ENCODE results near the gene ANKLE1. TPM values are rescaled to one million over a fixed set of nuclear protein-coding genes. Genes with fewer than 3 reads are reported as not detected.
A peak's percentile ranks its signal among the peaks of the same experiment; 100 is the strongest.

ANKLE1 gene
- total RNA-seq, 2 experiments from 2014 or later, result 8.6 to 8.8 TPM

DNA sequence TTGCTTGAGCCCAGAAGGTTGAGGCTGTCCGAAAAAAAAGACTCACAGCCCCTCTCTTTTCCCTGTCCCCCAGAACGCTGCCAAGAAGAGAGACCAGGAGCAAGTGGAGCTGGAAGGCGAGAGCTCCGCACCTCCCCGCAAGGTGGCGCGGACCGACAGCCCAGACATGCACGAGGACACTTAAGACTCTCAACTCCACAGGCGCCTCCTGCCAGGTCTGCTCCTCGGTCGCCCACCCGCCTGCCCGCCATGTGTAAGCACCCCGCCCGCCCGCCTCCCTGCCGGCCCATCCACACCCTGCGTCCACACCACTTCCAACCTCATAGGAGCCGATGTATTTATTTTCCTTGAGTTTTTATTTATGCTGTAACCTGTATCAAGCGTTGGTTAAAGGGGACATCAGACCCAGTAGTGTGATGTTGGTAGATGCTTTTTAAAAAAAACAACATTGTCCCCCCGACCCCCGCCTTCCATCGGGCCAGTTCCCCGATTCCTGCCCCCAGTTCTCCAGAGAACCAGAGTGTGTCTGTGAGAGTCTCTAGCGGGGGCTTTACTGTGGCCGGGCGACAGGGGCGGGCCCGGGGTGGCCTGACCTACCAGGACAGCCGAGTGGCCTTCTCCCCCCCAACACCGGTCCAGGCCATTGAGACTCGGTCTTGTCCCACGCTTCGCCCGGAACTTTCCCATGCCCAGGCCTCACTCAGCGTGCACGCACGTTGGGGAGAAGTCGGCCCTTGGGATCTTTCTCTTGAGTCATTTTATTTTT is 38.0 kb downstream of the ANKLE1 start:
- Mint-ChIP-seq H3K27ac (no peak overlapping the region), H3K9me3 (no peaks in the 10 kb centered on the region), H3K4me1 (ENCODE audit: low read depth) (peaks cover 9% of the 10 kb centered on the region), H3K4me3 (no peak overlapping the region), H3K27me3 (ENCODE audit: low read depth) (no peaks in the 10 kb centered on the region), H3K36me3 (ENCODE audit: low read depth) (peaks cover 22% of the 10 kb centered on the region)
- intact Hi-C loops (cut with micrococcal nuclease), result no loop called here
- CTCF ChIA-PET, result no interaction called here
- no peak for DNase-seq

DNA sequence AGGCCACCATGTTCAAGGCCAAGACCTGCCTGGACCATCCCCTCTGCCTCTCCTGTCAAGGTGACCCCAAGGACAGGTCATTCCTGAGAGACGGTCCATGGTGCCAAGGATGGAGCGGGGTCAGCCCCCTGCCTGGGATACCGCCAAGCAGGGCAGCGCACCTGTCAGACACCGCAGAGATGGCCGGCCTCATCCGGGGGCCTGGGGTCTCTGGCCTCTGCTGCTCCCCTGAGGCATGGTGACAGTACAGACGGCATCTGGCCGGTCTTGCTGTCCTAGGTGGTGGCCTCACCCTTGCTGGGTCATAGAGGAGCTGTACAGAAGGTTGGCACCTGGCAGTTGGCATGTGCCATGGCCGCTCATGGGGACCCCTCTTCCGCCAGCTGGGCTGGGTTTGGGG is 38.7 kb downstream of the ANKLE1 start:
- intact Hi-C loops (cut with micrococcal nuclease), result no loop called here

DNA sequence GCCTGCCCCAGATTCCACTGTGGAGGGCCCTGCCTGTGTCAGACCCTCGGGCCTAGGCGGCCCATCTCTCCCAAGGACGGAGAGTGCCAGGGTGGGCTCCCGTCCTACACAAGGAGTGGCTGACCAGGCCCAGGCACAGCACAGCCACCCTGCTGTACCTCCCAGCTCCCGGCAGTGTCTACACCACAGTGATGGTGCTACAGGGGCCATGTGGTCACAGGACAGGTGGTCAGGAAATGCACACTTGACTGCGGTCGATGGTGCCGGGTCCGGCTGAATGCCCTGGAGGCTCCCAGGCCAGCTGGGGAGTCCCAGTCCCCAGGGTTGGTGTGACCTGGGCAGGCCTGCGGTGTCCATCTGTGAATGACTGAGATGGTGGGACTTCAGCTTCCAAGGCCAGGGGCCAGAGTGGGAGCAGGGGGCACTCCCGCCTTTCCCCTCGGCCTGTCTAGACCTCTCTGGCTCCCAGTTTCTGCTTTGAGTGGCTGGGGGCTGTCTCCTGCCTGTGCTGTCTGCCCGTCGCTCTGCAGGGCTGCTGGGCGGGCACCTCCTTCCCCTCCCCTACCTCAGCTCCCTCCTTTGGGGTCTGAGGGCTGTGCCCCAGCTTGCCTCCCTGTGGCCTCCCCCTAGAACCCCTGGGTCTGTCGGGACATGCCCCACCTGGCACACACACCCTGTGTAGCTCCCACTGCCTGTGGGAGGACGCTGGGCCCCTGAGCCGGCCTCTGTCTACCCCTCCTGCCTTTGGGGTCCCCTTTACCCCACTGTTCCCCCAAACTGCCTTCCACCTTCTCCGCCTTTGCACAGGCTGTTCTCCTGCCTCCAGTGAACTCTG is 40.2 kb downstream of the ANKLE1 start:
- CTCF ChIA-PET, result no interaction called here
- Mint-ChIP-seq H3K27ac (peak overlapping the region; percentile 60), H3K4me3 (no peak overlapping the region), H3K9me3 (no peaks in the 10 kb centered on the region), H3K4me1 (ENCODE audit: low read depth) (peaks cover 9% of the 10 kb centered on the region), H3K27me3 (ENCODE audit: low read depth) (no peaks in the 10 kb centered on the region), H3K36me3 (ENCODE audit: low read depth) (peaks cover 13% of the 10 kb centered on the region)
- DNase-seq, result no peak
- intact Hi-C loops (cut with micrococcal nuclease), result no loop called here

More for the DNA sequence above, 38.7 kb downstream of the ANKLE1 start:
- no peak for DNase-seq
- Mint-ChIP-seq H3K4me1 (ENCODE audit: low read depth) (peaks cover 9% of the 10 kb centered on the region), H3K9me3 (no peaks in the 10 kb centered on the region), H3K27me3 (ENCODE audit: low read depth) (no peaks in the 10 kb centered on the region), H3K27ac (no peak overlapping the region), H3K4me3 (no peak overlapping the region), H3K36me3 (ENCODE audit: low read depth) (peaks cover 22% of the 10 kb centered on the region)
- CTCF ChIA-PET, result no interaction called here

DNA sequence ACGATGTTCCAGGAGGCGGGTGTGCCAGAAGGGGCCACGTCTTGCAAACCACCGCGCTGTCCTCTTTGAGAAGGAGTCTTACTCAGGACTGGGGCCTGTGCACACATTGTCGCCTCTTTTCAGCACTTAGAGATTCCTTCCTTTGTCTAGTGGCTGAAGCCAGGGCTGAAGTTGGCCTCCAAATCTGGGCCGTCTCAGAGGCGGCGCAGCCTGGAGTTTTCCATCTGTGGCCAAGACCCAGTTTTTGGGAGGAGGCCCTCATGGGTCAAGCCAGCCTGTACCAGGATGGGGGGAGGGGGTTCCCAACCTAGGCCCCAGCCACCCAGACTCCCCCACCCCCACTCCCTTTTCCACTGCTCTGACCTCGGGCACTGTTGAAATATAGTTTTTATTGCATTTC is 41.2 kb downstream of the ANKLE1 start:
- peaks cover 9% of the 10 kb centered on the region for H3K4me1 Mint-ChIP-seq (ENCODE audit: low read depth)
- H3K27ac Mint-ChIP-seq, result no peak overlapping the region
- intact Hi-C loops (cut with micrococcal nuclease), result no loop called here
- CTCF ChIA-PET, result no interaction called here
- H3K4me3 Mint-ChIP-seq, result no peak overlapping the region
- no peak for DNase-seq
- no peaks in the 10 kb centered on the region for H3K27me3 Mint-ChIP-seq (ENCODE audit: low read depth)
- peaks cover 13% of the 10 kb centered on the region for H3K36me3 Mint-ChIP-seq (ENCODE audit: low read depth)
- no peaks in the 10 kb centered on the region for H3K9me3 Mint-ChIP-seq

DNA sequence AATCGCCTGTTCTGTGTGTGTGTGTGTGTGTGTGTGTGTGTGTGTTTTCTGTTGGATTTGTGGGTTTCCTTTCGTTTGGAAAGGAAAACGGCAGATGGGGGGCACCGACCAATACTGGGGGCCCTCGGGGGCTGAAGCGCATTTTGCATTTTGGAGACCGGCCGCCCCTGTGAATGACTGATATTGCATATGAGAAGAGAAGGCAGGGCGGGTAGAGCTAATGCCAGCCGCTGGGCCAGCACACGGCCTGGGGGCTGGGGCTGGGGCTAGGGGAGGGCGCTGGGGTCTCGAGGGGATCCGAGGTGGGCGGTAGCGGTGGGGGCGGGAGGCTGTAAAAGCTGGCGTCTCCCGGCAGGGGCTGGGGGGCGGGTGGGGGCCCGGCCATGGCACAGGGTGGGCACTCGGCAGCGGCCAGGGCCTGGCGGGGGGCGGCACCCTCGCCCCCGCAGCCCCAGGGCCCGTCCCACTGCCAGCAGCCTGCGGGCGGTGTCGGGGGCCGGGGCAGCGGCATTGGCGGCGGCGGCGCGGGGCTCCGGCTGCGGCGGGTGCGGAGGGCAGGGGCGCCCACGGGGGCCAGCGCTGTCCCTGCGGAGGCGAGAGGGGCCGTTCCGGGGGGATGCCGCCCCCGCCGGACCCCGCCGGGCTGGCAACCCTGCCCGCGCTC is 41.7 kb downstream of the ANKLE1 start:
- no peak for DNase-seq
- CTCF ChIA-PET, result no interaction called here
- Mint-ChIP-seq H3K4me1 (ENCODE audit: low read depth) (peaks cover 9% of the 10 kb centered on the region), H3K27ac (no peak overlapping the region), H3K4me3 (no peak overlapping the region), H3K9me3 (no peaks in the 10 kb centered on the region), H3K27me3 (ENCODE audit: low read depth) (no peaks in the 10 kb centered on the region), H3K36me3 (ENCODE audit: low read depth) (peaks cover 13% of the 10 kb centered on the region)
- intact Hi-C loops (cut with micrococcal nuclease), result no loop called here

DNA sequence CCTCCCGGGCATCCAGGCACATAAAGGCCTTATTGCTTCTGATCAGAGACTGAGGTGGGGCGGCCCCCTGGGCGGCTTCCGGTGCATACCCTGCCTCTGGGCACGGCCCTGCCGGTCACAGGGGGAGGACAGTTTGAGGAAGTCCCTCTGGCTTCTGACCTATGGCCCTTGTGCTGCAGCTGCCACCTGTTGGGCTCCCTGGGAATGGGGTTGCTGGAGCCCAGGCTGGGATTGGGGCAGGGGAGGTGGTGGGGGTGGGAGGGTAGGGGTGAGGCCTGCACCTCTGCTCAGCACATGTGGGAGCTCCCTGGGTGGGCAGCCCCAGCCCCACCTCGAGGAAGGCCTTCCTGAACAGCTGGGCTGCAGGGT is 42.2 kb downstream of the ANKLE1 start:
- intact Hi-C loops (cut with micrococcal nuclease), result no loop called here
- no peak overlapping the region for H3K27ac Mint-ChIP-seq
- CTCF ChIA-PET, result no interaction called here
- no peaks in the 10 kb centered on the region for H3K9me3 Mint-ChIP-seq
- no peaks in the 10 kb centered on the region for H3K27me3 Mint-ChIP-seq (ENCODE audit: low read depth)
- peaks cover 9% of the 10 kb centered on the region for H3K4me1 Mint-ChIP-seq (ENCODE audit: low read depth)
- H3K36me3 Mint-ChIP-seq (ENCODE audit: low read depth), result peaks cover 13% of the 10 kb centered on the region
- peak; percentile 63 for DNase-seq
- H3K4me3 Mint-ChIP-seq, result no peak overlapping the region

DNA sequence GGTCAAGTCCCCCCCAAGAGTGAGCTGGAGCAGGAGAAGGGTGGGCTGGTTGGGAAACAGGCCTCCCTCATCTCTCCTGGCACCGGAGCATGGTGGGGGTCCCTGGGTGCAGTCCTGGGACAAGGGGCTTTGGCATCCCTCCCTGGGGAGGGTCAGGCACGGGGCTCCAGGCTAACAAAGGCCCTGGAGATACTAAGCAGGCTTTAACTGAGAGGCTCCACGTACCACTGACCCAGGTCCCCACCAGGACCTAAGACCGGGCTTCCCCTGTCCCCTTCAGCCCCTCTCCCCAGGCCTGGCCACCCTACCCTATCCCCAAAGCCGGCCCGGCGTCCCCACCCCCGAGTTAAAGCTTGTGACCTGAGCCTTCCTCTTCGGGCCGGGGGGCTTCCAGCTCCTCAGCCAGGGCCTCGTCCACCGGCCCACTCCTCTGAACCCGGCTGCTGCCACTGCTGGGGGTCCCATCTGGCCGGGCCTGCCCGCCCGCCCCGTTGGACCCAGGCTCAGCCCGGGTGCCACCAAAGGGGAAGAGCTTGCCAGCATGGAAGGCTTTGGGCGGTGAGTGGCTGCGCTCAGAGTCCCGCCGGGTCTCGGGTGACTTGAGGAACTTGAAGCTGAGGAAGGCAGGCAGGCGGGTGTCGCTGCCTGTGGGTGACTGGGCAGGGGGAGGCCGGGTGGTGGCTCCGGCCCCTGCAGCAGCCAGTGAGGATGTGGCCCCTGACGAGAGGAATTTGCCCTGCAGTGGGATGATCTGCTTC is 42.8 kb downstream of the ANKLE1 start:
- CTCF ChIA-PET, result no interaction called here

DNA sequence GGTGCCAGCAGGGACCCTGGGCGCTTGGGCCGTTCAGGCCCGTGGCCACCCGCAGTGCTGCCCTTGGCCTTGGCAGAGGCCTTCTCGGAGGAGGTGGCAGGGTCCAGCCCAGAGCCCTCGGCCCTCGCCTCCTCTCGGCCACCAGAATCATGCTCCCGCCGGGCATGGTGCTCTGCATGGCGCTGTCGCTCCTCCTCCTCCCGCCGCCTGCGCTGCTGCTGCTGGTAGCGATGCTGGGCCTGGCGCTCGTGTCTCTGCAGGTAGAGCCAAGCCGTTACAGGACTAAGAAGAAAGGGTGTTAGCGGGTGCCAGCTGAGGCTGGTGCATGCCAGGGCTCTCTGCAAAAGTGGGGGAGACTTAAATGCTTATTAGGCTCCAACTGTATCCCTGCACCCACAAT is 43.4 kb downstream of the ANKLE1 start:
- CTCF ChIA-PET, result no interaction called here
- H3K27ac Mint-ChIP-seq, result no peak overlapping the region
- intact Hi-C loops (cut with micrococcal nuclease), result no loop called here
- peaks cover 7% of the 10 kb centered on the region for H3K36me3 Mint-ChIP-seq (ENCODE audit: low read depth)
- no peaks in the 10 kb centered on the region for H3K9me3 Mint-ChIP-seq
- H3K27me3 Mint-ChIP-seq (ENCODE audit: low read depth), result no peaks in the 10 kb centered on the region
- no peak for DNase-seq
- H3K4me3 Mint-ChIP-seq, result no peak overlapping the region
- peaks cover 13% of the 10 kb centered on the region for H3K4me1 Mint-ChIP-seq (ENCODE audit: low read depth)

More for the DNA sequence above, 42.8 kb downstream of the ANKLE1 start:
- H3K27ac Mint-ChIP-seq, result no peak overlapping the region
- peaks cover 13% of the 10 kb centered on the region for H3K4me1 Mint-ChIP-seq (ENCODE audit: low read depth)
- no peak overlapping the region for H3K4me3 Mint-ChIP-seq
- DNase-seq, result no peak
- H3K36me3 Mint-ChIP-seq (ENCODE audit: low read depth), result peaks cover 11% of the 10 kb centered on the region
- no peaks in the 10 kb centered on the region for H3K27me3 Mint-ChIP-seq (ENCODE audit: low read depth)
- intact Hi-C loops (cut with micrococcal nuclease), result no loop called here
- no peaks in the 10 kb centered on the region for H3K9me3 Mint-ChIP-seq

DNA sequence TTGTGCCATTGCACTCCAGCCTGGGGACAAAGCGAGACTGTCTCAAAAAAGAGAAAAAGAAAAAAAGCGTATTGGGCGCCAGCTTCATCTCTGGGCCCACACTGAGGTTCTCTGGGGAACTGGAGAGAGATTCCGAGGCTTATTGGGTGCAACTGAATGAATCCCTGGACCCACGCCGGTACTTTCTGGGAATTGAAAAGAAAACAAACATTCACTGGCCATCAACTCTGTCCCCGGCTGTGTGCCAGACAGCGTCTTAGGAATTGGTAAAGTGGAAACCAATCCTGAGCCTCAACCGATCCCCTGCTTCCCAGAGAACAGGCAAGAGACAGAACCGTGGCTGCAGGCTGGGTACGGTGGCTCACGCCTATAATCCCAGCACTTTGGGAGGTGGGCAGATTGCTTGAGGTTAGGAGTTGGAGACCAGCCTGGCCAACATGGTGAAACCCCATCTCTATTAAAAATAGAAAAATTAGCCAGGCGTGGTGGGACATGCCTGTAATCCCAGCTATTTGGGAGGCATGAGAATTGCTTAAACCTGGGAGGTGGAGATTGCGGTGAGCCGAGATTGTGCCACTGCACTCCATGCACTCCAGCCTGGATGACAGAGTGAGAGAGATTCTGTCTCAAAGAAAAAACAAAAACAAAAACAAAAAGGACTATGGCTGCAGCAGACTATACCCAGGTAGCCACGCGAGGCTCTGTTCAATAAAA is 44.3 kb downstream of the ANKLE1 start:
- H3K4me1 Mint-ChIP-seq (ENCODE audit: low read depth), result peaks cover 13% of the 10 kb centered on the region
- H3K27me3 Mint-ChIP-seq (ENCODE audit: low read depth), result no peaks in the 10 kb centered on the region
- no peaks in the 10 kb centered on the region for H3K9me3 Mint-ChIP-seq
- H3K4me3 Mint-ChIP-seq, result no peak overlapping the region
- no peak for DNase-seq
- CTCF ChIA-PET, result no interaction called here
- no peak overlapping the region for H3K27ac Mint-ChIP-seq
- peaks cover 5% of the 10 kb centered on the region for H3K36me3 Mint-ChIP-seq (ENCODE audit: low read depth)
- intact Hi-C loops (cut with micrococcal nuclease), result no loop called here

DNA sequence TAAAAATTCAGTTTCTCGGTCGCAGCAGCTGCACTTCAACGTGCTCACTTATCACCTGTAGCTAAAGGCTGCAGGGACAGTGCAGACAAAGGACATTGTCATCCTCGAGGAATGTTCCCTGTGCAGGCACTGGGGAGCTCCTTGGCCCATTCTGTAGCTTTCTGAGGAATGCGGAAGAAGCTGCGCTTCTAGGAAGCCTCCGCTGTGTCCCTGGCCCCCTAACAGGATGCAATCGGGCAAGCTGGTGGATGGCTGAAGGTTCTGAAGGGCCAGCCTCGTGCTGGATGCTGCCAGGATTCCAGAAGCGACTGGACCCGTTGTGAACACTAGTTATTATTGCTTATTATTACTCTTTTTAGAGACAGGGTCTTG is 44.9 kb downstream of the ANKLE1 start:
- H3K27me3 Mint-ChIP-seq (ENCODE audit: low read depth), result no peaks in the 10 kb centered on the region
- H3K27ac Mint-ChIP-seq, result no peak overlapping the region
- peaks cover 13% of the 10 kb centered on the region for H3K4me1 Mint-ChIP-seq (ENCODE audit: low read depth)
- H3K36me3 Mint-ChIP-seq (ENCODE audit: low read depth), result peaks cover 5% of the 10 kb centered on the region
- H3K9me3 Mint-ChIP-seq, result no peaks in the 10 kb centered on the region
- no peak overlapping the region for H3K4me3 Mint-ChIP-seq
- DNase-seq, result no peak
- CTCF ChIA-PET, result no interaction called here
- intact Hi-C loops (cut with micrococcal nuclease), result no loop called here

DNA sequence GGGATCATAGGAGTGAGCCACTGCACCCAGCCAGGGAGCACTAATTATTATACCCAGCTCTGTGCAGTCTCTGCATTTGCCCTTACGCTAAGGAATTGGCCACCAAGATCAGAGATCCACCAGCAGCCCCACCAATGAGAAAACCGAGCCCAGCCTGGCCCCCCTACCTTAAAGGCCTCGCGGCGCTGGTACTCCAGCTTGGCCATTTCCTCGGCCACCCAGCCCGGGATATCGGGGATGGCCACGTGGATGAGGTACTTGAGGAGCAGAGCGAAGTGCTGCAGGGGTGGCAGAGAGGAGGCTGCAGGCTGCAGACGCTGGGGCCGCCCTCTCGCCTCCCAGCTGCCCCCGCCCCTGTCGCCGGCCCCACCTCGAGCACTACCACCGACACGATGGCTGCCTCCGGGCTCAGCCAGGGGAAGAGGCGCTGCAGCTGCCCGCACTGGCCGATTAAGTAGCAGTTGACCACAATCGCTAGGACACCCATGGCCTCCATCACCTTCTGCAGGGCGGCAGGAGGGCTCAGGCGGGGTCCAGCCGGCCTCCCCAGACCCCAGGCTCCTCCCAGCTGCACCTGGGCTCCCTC is 45.5 kb downstream of the ANKLE1 start:
- no peak for DNase-seq
- no peaks in the 10 kb centered on the region for H3K27me3 Mint-ChIP-seq (ENCODE audit: low read depth)
- intact Hi-C loops (cut with micrococcal nuclease), result no loop called here
- H3K27ac Mint-ChIP-seq, result no peak overlapping the region
- no peaks in the 10 kb centered on the region for H3K9me3 Mint-ChIP-seq
- CTCF ChIA-PET, result no interaction called here
- peak overlapping the region; percentile 21 for H3K4me3 Mint-ChIP-seq
- peaks cover 13% of the 10 kb centered on the region for H3K4me1 Mint-ChIP-seq (ENCODE audit: low read depth)
- H3K36me3 Mint-ChIP-seq (ENCODE audit: low read depth), result peaks cover 5% of the 10 kb centered on the region

All from activated naive CD4-positive, alpha-beta T cell treated with anti-CD3 and anti-CD28 coated beads for 36 hours (primary cell).